Cerebellar cortex (tissue), 1 donor: ENCODE data around the gene TMEM95.
"Not testable (repeated sequence)": the region's sequence is repeated elsewhere in the genome, so short reads cannot be mapped to it uniquely, and the experiment has no call there.

Experiments
- DNase-seq: peaks from one replicate; pipeline ENCODE4 v3.0.0-alpha.2; 2015; ENCODE audit warnings: low spot score

The TMEM95 gene

GRCh38 chr17:7346761-7347614, 8.0 kb upstream of the TMEM95 start:
- DNase-seq: no peak

- no peak for DNase-seq
These were observed 7.1 kb upstream of the TMEM95 start for GRCh38 chr17:7347630-7348477.

- DNase-seq: peak; percentile 53
These were observed 6.3 kb upstream of the TMEM95 start for GRCh38 chr17:7348478-7349242.

- peak; percentile 85 for DNase-seq
These were observed 3.1 kb upstream of the TMEM95 start, which contains the start of gene KCTD11 for GRCh38 chr17:7351665-7352502. Gene KCTD11, plus strand, starts transcription at chr17:7352162.

- no peak for DNase-seq
These were observed 2.5 kb upstream of the TMEM95 start for GRCh38 chr17:7352503-7352889.

- no peak for DNase-seq
These were observed 1.9 kb upstream of the TMEM95 start for GRCh38 chr17:7352910-7353635.

GRCh38 chr17:7354262-7354843, 603 bp upstream of the TMEM95 start:
- peak; percentile 31 for DNase-seq

- DNase-seq: no peak
These were observed 617 bp downstream of the TMEM95 start for GRCh38 chr17:7355573-7355972.

- peak; percentile 85 for DNase-seq
These were observed 1.2 kb downstream of the TMEM95 start for GRCh38 chr17:7356072-7356549.

GRCh38 chr17:7356756-7357155, 1.8 kb downstream of the TMEM95 start:
- no peak for DNase-seq

GRCh38 chr17:7357381-7357780, 2.4 kb downstream of the TMEM95 start:
- DNase-seq: no peak

- DNase-seq: no peak
These were observed 7.0 kb downstream of the TMEM95 start for GRCh38 chr17:7361906-7362305.

- no peak for DNase-seq
These were observed 8.4 kb downstream of the TMEM95 start for GRCh38 chr17:7363311-7363710.

- DNase-seq: not testable (repeated sequence)
These were observed 11.0 kb downstream of the TMEM95 start for GRCh38 chr17:7365963-7366362.

GRCh38 chr17:7367083-7367482, 12.1 kb downstream of the TMEM95 start:
- no peak for DNase-seq

- DNase-seq: no peak
These were observed 13.1 kb downstream of the TMEM95 start for GRCh38 chr17:7367918-7368598.

- DNase-seq: not testable (repeated sequence)
These were observed 13.6 kb downstream of the TMEM95 start for GRCh38 chr17:7368599-7368994.

GRCh38 chr17:7369825-7370224, 14.9 kb downstream of the TMEM95 start:
- no peak for DNase-seq

GRCh38 chr17:7370853-7371252, 15.9 kb downstream of the TMEM95 start:
- DNase-seq: no peak
